Hepatocyte (in vitro differentiated cells): ENCODE results near the gene MYLK2.

Experiments
- CTCF ChIP-seq: fragments of 200-600 bp; sonication (generic); IDR thresholded peaks from 2 replicates; pipeline ENCODE4 v1.5.1; 2016; ENCODE audit warnings: antibody characterized with exemption, mild to moderate bottlenecking; ENCODE audit not compliant: poor library complexity
- EZH2 ChIP-seq: fragments of 200-600 bp; sonication (generic); IDR thresholded peaks from 2 replicates; pipeline ENCODE4 v1.6.1; 2016; ENCODE audit warnings: antibody characterized with exemption, mild to moderate bottlenecking, borderline replicate concordance
- EZH2phosphoT487 ChIP-seq: fragments of 200-600 bp; sonication (generic); IDR thresholded peaks from one replicate; pipeline ENCODE4 v1.6.1; 2018; ENCODE audit warnings: antibody characterized with exemption, mild to moderate bottlenecking, low read depth, moderate library complexity; ENCODE audit not compliant: unreplicated experiment, severe bottlenecking

GRCh38 chr20:31811796-31812728 is 7.1 kb upstream of the MYLK2 start:
- TF ChIP-seq CTCF (no peak), EZH2phosphoT487 (no peak), EZH2 (no peak)
